T-helper 2 cell treated with Interferon-gamma antibody and Interleukin-4, amounts not matched to agents 100 ng/mL and 5 ng/mL, for 36 hours (primary cell): Measurements from ENCODE around the gene PARP2. TPM values are rescaled to one million over a fixed set of nuclear protein-coding genes. Genes with fewer than 3 reads are reported as not detected.
"Not testable (repeated sequence)": the region's sequence is repeated elsewhere in the genome, so short reads cannot be mapped to it uniquely, and the experiment has no call there.

ENCODE experiments used
- intact Hi-C: fragments of 100-400 bp; cut with micrococcal nuclease; formaldehyde crosslinking; loops from one replicate; pipeline ENCODE4 v1.15.1; 2023
- total RNA-seq: library from RNA; stranded (reverse); gene quantifications from 2 replicates; pipeline ENCODE4 v1.2.3, GENCODE V29; 2022

Gene PARP2
- total RNA-seq, 1 donor from 2014 or later, result 32.7 TPM

DNA sequence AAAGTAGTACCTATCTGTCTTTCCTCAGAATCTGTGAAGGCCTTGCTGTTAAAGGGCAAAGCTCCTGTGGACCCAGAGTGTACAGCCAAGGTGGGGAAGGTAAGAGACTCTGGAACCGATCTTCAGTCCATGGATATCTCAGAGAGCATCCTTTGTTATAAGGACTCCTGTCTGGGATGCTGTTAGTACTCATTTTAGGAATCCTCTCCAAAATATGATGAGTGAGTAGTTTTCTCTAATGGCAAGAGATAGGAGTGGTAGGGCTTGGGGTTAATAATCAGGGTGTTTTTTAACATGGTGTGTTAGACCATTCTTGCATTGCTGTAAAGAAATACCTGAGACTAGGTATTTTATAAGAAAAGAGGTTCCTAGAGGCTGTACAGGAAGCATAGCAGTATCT lies 1.9 kb downstream of the PARP2 start:
- intact Hi-C loops, result no loop called here

DNA sequence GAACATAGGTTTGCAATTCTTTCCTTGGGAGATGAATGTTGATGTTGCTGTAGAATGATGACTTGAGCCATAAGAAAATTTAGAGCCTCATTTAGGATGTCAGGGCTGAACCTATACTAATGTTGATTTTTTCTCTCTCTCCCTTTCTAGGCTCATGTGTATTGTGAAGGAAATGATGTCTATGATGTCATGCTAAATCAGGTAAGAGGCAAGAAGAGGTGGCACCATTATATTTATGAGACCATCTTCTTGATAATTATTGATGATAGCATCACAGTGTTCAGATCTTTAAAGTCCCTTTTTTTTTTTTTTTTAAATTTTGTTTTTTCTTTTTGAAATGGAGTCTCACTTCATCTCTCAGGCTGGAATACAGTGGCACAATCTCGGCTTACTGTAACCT lies 3.3 kb downstream of the PARP2 start:
- intact Hi-C loops, result no loop called here

DNA sequence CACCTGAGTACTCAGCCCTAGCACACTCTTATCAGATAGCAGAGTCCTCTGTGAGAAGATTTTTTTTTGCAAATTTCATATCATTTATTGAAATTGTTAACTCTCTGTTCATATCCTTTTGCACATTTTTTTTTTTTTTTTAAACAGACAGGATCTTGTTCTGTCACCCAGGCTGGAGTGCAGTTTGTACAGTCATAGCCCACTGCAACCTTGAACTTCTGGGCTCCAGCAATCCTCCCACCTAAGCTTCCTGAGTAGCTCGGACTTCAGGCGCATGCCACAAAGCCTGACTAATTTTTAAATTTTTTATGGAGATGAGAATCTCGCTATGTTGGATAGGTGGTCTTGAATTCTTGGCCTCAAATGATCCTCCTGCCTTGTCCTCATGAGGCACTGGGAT lies 4.3 kb downstream of the PARP2 start:
- intact Hi-C loops, result no loop called here

DNA sequence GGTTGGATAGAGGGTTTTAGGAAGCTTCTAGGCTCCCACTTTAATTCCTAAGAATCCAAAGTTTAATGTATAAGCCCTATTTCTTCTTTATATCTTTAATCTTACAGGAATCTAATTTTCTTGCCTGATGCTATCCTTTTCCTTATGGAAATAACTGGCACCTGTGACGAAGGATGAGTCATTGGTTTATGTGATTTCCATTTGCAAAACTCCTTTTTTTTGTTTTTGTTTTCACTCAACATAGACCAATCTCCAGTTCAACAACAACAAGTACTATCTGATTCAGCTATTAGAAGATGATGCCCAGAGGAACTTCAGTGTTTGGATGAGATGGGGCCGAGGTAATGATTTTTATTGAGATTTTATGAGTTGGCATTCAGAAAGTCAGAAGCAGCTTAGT lies 6.8 kb downstream of the PARP2 start:
- intact Hi-C loops, result loop anchor here (2.0 kb wide), 1 partner anchor 23 kb away; no protein-coding TSS in a partner anchor

DNA sequence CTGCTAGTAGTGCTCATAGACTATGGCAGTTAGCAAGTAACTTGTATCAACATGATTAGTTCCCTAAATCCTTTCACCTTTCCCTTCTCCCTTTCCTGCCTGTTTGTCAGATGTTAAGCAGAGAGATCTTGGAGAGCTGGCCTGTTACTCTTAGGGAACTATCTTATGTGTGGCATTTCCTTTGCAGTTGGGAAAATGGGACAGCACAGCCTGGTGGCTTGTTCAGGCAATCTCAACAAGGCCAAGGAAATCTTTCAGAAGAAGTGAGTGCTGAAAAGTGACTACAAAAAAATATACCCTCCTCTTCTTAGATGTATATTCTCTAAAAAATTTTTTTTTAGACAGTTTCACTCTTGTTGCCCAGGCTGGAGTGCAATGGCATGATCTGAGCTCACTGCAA lies 7.4 kb downstream of the PARP2 start:
- intact Hi-C loops, result loop anchor here (2.0 kb wide), 1 partner anchor 24 kb away; no protein-coding TSS in a partner anchor

DNA sequence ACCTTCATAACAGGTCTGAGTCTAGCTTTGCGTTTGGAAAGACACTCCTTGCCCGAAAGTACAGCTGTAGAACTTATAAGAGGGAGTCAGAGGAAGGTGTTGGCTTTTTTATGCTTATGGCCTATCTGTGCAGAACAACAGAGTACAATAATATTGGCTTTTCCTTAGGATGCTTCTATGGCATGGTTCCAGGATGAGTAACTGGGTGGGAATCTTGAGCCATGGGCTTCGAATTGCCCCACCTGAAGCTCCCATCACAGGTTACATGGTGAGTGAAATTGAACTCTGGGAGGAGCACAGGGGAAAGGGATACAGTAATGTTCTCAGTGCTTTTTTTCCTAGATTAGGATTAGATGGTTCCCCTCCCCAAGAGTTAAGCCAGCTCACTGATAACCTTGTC lies 13.0 kb downstream of the PARP2 start:
- intact Hi-C loops, result no loop called here

DNA sequence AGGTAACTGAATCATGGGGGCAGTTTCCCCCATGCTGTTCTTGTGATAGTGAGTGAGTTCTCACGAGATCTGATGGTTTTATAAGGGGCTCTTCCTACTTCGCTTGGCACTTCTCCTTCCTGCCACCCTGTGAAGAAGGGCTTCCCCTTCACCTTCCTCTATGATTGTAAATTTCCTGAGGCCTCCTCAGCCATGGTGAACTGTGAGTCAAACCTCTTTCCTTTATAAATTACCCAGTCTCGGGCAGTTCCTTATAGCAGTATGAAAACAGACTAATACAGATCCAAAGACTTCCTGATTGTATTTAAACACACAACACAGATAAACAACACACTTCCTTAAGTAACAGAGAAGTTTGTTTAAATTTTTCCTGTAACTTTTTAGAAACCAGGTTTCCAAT lies 15.0 kb downstream of the PARP2 start:
- intact Hi-C loops, result not testable (repeated sequence)

DNA sequence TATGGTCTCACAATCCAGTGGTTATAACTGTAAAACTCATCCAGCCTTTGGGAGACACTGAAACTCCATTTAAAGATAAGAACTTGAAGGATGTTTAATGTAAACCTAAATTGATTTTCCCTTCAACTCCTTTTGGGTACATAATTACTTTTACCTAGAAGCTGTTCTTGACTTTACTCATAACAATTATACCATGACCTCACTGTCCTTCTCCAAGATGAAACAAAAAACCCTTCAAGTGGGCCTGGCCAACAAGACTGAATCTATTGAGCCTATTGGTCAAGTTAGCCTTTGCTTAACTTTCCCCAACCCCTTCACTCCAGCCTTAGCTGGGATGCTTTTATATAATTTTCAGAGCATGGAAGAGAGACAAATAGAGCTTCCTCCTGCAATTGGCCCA lies 22.5 kb downstream of the PARP2 start:
- intact Hi-C loops, result no loop called here

DNA sequence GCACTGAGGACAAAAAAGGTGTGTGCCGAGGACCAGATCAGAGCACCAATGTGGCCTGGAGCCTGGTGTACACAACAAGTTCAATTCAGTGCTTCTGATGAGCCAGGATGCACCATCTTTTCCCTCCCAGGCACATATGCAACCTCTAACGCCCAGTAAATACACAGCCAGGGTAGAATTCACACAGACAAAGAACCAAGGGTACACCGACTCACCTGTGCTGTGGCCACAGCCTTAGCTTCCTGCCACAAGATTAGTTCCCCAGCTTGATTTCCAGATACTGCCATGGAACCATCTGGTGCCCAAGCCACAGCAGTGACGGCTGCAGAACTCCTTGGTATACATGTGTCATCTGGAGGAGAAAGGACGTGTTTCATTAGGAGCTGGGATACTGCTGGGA lies 29.4 kb downstream of the PARP2 start:
- intact Hi-C loops, result no loop called here

DNA sequence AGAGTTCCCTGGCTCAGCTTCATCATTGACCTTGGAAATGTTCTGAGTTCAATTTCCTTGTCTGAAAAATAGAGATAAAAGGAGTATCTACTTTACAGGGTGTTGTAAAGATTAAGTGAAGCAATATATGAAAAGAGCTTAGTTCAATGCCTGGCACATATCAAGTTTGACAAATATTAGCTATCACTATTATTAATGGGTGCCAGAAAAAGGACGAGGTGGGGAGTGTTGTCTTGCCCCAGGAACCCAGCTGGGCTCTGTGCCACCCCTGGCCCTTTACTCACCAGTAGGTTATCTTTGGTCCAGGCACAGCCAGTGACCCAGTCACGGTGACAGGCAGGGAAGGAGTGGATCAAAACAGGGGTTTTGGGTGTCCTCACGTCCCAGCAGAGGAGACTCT lies 32.0 kb downstream of the PARP2 start:
- intact Hi-C loops, result no loop called here

DNA sequence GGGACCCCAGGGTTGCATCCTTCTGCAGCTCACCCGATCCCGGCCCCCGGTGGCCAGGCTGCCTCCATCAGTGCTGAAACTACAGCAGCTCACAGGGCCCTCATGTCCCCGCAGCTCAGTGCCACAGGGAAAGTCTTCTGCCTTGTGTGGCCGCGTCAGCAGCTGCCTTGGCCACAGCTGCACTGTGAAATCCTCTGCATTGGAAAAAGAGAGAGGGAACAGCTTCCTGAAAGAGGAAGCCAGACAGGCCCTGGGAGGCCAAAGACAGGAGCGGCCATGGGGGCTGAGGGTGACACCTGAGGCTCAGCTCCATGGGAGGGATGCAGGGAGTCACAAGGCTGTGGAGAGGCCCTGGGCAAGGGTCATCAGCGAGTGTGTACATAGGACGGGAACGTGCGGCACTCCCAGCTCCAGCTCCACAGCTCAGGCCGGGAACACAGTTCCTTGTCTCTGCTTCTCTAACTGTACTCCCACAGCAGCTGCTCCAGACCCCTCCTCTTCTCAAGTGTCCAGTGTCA lies 32.7 kb downstream of the PARP2 start:
- intact Hi-C loops, result no loop called here

DNA sequence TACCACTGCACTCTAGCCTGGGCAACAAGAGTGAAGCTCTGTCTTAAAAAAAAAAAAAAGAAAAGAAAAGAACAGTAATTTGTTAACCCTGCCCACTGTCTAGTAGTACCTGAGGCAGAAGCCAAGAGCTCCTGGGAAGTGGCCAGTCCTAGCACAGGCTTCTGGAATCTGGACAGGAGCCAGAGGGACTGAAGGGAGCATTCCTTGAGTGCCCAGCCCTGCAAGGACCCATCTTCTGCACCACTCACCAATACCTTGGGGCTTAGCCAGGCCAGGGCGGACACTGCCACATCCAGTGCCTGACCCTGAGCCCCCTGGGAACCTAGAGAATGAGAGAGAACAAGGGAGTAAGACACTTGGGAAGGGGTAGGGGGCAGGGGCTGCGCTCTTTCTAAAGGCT lies 33.7 kb downstream of the PARP2 start:
- intact Hi-C loops, result no loop called here

DNA sequence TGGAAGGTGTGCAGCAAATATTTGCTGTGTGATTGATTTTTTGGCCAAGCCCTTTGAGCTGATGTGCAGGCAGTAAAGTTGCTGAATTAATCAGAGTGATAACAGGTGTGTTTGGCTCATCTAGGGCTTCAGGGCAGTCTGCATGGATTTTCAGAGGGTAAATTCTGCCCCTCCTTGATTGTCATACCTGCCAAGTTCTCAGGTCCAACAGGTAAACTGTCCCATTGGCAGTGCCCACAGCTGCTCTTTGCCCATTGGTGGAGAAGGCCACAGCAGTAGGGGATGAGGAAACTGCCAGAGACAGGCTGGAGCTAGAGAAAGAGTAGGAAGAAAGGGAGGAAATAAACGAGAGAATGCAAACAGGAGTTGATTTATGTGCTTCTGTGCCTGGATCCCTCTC lies 36.3 kb downstream of the PARP2 start:
- intact Hi-C loops, result no loop called here

DNA sequence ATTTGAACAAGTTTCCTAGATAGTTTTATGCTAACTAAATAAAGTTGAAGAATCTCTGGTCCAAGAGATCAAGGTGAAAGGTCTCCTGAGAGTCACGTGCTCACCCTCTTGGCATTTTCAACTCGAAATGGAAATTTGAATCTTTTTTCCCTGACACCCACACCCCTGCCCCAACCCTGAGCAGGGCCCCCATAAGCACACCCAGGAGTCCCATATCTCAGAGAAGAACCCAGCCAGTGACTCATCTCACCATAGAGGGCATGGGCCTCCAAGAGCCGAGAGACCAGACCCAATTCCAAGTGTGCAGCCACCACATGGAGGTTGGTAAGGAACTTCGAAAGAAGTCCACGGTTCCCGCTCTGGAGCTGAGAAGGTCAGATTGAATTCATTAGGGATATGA lies 37.2 kb downstream of the PARP2 start:
- intact Hi-C loops, result no loop called here

DNA sequence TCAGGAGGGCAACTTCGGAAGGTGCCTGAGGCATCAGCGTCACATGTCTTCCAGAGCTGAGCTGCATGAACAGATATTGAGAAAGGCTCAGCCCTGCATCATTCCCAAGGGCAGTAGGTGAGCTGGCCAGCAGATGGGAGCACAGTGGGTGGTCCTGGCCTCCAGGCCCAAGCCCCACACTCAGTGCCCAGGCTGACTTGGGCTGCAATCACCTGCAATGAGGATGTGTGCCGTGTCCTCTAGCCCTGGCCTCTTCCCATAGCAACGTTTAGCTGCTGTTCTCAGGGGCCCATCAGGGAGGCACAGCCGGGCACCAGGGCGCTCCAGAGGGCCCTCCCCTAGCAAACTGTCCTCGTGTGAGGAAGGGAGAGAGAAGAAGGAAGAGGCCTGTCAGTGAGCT lies 37.9 kb downstream of the PARP2 start:
- intact Hi-C loops, result no loop called here

DNA sequence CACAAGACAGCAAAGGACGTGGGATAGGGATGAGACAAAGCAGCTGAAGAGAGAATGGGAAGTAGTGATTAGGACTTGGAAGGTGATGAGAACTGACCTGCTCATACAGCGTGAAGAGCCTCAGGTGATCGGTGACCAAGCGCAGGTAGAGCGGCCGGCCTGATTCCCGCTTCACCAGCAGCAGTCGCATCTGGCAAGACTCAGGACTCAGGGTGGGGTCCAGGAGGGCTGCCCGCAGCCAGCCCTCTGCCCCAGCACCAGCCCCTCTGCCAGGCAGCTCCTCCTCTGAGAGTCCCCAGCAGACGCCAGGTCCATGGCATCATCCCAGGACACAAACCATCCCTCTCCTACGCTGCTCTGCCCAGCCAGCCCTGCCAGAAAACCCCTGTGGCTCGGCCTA lies 39.1 kb downstream of the PARP2 start:
- intact Hi-C loops, result no loop called here

DNA sequence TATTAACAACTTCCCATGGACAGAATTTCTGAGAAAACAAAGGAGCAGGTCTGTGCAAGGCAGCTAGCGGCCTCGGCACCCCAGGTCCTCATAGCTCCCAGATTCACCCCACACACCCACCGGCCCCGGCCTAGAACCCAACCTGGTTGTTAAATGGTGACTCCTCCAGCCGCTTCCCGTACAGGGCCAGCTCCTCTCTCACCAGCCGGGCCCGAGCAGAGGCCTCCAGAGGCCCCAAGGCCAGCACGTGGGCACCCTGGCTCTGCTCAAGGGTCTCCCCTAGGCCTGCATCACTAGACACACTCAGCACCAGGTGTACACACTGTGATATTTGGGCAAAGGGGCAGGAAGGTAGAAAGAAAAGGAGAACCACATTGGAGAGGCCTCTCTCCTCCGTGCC lies 39.6 kb downstream of the PARP2 start:
- intact Hi-C loops, result no loop called here

DNA sequence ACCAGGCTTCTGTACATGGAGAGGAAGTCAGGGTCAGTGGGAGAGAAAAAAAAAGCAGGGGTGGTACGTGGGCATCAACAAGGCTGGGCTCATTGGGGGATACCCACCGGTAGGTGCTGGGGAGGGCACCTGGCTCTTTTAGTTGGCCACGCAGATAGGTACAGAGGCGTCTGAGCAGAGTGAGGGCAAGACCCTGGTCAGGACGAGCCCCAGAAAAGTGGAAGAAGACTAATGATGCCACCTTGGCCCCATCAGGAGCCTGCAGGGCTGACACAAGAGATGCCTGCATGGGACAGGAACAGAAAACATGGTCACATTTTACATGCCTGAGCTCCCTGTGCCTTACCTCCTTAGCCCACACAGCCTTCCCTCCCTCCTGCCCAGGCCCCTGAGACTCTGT lies 40.2 kb downstream of the PARP2 start:
- intact Hi-C loops, result no loop called here

DNA sequence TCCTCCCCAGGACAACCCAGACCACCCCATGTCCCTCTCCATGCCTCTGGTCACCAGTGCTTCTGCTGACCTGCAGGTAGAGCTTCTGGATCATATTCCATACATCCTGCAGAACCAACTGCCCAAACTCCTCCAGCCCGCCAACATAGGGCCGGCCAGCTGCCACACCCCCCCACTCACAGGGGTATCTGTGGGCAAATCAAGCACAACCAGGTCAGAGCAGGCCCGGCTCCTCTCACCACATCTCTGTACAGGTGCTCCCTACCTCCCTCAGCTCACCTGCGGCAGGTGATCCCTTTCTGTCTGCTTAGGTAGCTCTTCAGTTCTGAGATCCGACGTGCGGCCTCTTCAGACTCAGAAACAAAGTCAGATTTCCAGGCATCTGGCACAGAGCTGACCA lies 40.9 kb downstream of the PARP2 start:
- intact Hi-C loops, result no loop called here

DNA sequence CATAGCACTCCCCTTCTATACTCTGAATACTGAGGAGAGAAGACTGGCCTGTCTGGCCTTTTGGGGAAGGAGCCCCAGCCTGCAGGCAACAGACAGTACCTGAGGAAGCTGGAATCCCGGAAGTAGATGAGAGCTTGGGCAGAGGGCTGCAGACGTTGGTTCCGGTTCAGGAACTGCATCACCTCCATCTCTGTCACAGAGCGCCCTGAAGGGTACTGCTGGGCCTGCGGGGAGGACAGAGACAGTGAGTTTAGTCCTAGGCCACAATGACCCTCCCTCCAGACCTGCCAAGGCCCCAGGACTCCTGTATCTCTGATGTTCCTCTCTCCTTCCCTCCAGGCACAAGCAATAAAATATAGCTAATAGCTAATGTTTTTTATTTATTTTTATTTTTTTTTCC lies 41.5 kb downstream of the PARP2 start:
- intact Hi-C loops, result no loop called here

DNA sequence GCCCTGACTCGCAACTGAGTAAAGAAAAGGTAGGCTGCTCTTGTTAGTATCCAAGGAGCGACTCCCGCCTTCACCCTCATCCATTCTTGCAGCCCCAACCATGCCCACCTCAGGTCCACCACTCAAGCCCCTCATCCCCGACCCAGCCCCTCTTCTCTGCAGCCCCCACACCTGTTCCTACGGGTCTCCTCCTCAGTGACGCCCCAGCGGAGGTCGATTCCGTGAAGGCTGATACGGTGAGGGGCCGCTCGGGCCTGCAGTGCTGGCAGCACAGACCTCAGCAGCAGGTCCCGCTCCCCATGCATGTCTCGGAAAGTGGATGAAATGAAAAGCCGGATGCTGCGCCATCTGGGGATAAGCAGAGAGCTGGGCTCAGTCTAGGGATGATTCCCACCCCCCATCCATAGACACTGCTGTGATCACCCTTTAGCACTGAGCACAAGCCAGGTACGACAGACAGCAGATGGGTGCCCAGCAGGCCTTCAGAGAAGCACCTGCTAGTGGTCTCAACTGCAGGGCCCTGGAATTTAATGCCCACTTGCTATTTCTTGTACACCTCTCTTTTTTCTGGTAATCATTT lies 42.9 kb downstream of the PARP2 start:
- intact Hi-C loops, result no loop called here

DNA sequence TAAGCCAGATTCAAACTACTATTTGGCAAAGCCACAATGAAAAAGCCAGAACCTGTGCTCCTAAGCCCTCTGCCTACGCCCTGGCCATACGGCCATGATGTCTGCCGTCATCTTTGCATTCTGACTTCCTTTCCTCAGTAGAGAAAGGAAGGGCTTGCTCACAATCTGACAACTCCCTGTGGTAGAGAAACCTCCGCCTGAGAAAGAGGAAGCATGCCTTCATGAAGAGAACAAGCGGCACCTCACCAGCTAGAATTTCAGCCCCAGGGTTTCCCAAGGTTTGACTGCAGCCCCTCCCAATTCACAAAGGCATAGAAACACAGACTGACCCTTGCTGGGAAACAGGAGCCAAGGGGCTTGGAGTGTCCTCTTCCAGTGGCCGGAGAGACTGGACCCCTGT lies 44.1 kb downstream of the PARP2 start:
- intact Hi-C loops, result no loop called here

DNA sequence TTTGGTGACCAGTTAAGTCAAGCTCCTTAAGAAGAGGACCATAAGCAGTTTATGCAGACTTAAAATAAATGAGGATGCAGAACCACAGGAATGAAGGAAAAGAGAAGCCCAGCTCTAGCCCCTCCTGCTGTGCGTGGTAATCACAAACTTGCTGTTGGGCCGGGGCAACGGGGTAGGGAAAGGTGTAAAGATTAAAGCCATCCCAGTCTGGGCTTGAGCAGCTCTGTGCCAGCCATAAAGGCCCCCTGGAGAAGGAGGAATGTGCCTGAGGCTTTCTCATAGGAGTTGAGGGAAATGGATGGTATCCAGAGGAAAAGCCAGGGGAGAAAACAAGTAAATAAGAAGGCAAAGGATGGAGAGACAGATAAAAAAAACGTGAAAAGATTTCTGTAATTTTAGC lies 44.7 kb downstream of the PARP2 start:
- intact Hi-C loops, result no loop called here

DNA sequence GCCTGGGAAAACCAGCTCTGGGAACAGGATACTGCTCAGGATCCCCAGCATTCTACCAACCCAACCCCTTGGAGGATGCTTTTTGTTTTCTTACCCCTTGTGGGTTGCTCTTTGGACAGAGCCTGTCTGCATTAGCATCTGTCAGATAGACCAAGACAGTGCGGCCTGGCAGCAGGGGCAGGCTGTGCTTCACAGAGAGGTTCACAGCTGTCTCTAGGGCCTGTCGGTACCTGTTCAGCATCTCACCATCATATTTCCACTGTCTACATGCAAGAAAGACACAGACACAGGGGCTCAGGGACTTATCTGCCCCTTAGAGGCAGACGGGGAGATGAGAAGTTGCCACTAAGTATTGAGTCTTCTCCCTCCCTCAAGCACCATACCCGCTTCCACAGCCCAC lies 48.1 kb downstream of the PARP2 start:
- intact Hi-C loops, result no loop called here
